GM18499 (cell line): ENCODE measurements around the gene GPR17.

Experiments
- ATAC-seq: cut with Tn5 transposase; IDR thresholded peaks from one replicate; pipeline ENCODE4 v1.9.1; 2021; ENCODE audit warnings: moderate number of reproducible peaks; ENCODE audit not compliant: insufficient read depth, unreplicated experiment

GPR17 gene

DNA sequence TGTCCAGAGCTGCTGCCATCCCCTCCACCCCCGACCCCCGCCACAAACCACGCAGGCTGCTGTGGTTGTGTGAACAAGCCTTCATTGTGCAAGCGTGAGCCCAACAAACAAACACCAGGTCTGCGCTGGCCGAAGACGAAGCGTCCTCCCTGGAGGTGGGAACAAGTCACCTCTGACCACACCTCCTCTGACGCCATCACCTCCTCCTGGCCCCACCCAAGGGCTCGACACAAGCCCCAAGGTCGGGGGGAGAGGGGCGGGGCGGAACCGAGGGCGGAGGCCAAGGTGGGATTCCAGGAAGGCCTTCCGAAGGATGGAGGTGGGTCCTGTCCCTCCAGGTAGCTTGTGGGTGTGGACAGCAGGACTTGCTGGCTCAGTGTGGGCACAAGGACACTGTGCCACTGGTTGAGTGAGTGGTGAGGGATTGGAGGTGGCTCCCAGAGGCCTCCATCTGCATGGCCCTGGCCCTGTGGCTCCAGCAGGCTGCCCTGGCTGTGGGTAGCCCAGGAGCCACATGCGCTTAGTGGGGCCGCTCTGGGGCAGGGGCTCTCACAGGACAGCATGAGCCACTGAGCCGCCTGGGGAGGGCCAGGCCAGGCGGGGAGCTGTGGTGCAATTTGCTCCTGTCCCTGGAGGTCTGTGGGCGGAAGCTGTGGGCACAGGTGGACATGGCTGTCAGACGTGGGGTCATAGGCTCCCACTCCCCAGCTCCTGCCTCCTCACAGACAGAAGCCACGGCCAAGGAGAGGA, 7.4 kb upstream of the GPR17 start:
- ATAC-seq = no peak

DNA sequence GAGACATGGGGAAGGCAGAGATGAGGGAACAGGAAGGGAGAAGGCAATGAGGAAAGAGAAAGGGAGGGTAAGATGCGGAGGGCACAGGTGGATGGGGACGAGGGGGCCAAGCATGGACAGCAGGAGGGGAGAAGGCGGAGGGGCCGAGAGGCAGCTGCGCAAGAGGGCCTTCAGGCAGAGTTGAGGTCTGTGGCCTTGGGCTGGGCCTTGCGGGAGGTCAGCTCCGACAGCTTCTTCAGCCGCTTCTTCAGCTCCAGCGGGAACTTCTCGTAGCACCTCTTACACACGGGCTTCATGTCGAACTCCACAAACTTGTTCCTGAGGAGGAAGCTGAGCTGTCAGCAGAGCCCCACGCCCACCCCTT, 6.9 kb upstream of the GPR17 start:
- no peak for ATAC-seq

DNA sequence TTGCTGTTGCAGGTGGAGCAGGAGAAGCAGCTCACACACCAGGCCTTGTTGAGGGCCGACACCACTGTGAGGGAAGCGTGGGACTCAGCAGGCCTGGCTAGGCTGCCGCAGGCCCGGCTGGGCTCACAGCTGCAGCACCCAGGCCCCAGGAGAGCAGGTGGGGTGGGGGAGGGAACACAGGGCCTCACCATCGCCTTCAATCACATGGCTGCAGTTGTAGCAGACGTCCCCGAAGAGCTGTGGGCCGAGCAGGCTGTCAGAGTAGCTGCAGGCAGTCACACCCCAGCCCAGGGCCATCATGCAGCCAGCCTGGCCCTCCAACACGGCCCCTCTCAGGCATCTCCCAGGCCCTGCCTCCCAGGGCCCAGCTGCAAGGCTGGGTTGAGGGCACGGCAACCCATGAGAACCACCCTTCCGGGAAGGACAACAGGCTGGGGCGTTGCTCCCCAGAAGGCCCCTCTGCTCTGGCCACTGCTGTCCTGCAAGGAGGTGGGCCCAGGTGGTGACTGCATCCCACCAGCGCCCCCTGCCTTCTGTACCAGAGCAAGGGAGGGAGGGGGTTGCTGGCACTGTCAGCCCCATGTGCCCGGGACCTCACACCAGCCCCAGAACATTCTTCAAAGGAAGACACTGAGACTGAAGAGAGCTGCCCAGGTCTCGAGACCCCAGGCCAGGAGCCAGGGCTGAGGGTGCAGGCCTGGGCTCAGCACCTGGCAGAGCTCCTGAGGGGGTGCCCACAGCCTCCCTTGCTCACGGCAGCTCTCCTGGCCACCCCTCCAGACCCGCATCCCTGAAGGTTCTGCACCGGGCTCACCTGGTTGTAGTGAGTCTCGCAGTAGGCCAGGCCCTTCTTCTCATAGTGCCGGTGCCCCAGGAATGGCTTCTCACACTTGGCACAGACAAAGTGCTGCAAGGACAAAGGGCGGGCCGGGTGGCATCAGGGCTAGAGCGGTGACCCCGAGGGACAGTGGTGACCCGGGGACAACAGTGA, 5.6 kb upstream of the GPR17 start:
- no peak for ATAC-seq

DNA sequence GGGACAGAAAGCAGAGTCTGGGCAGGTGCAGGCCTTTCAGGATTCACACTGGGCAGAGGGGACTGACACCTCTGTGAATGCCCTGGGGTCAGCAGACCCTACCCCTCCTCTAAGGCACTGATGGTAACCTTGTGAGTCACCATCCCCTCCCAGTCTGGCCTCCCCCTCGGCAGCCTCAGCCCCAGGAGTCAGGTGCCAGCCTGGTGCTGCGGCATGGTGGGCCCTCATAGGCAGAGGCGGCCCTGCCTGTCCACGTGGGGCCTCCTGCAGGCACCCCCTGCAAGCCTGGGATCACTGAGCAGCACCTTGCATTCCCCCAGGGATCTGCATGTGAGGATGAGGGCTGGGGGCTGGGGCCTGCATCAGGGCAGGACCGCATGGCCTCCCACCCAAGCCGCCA, 4.8 kb upstream of the GPR17 start:
- ATAC-seq = no peak

DNA sequence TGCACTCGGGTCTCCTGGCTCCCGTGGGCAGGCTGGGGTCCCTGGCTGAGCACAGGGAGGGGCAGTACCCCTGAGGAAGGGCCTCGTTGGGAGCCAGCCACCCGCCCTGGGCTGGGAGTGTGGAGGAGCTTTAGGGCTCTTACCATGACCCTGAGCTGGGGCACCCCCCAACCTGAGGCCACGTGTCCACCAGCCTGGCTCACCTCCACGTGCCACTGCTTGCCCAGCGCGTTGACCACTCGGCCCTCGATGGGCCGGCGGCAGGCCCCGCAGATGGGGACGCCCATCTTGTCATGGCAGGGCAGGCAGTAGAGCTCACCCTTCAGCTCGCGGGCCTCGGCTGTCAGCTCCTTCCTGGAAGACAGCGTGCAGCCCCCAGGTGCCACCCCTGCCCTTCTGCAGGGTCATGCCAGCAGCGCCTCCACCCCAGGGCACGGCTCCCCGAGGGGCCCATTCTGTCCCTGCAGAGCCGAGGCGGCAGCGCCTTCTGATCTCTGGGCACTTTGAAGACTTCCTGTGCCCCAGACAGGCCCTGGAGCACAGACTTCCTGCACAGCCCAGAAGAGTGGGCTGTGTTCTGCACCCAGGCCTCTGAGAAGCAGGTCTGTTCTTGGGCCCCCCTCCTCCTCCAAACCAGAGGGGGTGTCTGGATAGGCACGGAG, 4.0 kb upstream of the GPR17 start:
- ATAC-seq = no peak

DNA sequence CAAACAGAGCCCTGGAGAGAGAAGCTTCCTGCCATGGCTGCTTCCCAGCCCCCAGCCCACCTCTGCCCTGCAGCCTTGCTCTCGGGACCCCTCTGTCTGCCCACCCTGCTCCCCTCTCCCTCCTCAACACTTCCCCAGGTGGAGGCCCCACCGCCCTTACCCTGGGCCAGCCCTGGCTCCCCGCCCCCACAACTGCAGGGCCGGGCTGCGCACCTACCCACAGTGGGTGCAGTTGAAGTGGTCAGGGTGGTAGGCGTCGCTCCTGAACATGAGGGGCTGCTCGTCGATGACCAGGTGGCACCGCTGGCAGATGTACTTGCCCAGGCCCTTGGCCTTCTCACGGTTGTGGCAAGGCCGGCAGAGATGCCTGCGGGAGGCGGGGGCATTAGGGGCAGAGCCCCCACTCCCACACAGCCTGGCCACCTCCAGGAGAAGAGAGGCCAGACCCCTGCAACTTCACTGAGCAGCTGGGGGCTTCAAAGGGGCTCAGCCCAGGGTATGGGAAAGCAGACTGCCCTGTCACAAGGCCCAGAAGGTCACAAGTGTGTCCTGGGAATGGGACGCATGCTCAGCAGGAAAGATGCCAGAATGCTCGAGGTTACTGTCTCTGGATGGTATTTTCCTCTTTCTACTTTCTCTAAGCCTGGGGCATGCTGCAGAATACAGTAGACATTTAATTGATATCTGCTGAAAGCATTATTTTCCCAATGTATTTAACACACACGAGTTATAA, 3.1 kb upstream of the GPR17 start:
- no peak for ATAC-seq

DNA sequence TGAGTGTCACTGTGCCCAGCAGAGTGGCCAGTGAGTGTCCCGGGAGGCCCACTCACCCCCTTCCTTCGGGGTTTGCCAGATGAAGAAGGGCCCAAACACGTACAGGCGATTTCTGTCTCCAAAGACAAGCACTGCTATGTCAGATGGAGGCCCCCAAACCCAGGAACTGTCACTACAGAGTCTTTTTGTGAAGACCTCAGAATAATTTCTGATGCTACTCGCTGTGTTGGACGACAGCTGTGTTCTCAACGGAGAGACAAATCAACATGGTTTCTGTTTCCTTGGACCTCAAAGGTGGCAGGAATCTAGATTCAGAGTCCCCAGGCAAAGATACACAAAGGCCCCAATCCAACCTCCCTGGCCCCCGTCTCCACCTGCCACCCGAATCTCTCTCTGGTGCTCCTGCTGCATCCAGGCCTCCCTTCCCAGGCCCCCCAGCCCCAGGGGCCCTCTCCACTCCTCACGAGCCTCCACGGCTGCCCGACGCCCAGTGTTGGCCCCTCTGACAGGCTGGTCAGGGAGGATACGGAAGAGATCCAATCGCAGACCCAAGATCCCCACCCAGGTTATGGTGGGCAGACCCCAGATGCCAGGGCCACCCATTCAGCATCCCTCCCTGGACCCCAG, 2.4 kb upstream of the GPR17 start:
- ATAC-seq = no peak

DNA sequence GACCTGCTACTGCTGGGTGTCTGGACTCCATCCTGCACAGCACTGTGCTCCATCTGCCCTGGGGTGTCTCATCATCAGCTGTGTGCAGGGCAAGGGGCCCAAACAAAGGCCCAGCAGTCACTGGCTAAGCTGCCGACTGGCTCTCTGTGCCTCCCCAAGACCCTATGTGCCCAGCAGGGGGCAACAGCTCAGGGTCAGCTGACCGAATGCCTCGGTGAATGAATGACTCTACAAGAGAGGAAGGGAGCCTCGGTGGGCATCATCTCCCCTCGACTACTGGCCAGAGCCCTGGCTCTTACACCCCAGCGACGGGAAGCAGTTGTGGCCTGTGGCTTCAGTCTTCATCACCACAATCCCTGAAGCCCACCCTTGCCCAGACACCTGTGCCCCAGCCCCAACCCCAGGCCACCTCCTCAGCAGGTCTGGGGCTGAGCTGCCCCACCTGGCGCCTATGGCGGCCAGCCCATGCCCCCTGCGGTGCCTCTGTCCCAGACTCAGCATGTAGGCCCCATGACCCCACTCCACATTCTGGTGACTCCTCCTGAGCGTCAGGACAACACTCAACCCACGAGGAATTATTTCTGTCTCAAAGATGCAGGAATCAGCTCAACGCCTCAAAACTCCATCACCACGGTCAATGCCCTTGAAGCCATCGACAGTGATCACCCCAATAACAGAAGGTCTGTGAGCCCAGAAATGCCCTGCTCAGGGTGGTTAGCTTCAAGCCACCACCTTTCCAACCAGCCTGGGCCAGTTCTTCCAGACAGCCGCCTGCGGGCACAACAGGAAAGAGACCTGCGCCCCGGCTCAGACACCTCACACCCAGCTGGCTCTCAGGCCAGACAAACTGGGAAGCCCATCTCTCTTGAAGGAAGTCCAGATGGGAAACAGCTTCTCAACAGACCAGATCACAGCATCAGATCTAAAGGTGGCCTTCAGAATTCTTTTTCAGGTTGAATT, 1.6 kb upstream of the GPR17 start:
- ATAC-seq = no peak

DNA sequence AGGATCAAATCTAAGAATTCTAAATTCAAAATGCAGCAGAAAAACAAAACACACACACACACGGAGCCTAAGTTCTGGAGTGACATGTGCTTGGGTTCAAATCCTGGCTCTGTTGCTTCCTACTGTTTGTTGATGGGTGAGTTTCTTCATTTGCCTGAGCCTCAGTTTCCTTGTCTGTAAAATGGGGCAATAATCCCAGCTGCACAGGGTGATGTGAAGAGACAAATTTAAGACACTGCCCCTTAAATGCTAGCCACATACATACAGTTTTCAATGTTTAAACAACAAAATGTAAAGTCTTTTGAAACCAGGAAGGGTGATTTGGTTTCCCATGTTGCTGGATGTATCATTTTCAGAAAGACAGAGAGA, 943 bp upstream of the GPR17 start:
- ATAC-seq = no peak

DNA sequence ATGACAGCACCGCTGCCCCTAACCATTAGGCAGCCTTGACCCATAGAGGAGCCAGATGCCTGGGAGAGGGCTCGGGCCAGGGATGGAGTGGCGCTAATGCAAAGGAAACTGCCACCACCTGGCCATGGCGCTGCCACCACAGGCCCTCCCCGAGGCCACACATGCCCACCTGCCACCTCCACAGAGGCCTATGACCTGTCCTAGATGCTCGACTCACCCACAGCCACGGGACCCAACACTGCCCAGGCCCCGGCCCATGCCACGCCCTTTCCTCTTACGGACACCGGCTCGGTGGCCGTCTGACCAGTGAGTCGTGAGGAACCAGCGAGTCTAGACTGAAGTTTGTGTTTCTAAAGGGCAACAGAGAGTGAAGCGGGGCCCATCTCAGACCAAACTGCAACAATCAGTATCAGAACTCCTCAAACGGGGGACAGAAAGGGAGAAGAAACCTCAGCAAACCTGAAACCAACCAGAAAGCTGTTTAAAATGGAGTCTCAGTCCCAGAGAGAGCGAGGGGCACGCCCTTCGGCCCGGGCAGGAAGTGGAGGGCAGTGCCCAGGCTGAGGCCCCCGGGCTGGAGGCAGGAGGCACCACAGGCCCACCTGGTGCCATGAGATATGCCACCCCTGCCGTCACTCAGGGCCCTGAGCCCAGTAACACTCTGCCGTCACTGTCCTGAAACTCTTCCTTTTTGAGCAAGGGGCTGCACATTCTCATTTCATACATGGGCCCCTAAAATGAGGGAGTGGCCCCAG, 711 bp downstream of the GPR17 start:
- ATAC-seq = no peak

DNA sequence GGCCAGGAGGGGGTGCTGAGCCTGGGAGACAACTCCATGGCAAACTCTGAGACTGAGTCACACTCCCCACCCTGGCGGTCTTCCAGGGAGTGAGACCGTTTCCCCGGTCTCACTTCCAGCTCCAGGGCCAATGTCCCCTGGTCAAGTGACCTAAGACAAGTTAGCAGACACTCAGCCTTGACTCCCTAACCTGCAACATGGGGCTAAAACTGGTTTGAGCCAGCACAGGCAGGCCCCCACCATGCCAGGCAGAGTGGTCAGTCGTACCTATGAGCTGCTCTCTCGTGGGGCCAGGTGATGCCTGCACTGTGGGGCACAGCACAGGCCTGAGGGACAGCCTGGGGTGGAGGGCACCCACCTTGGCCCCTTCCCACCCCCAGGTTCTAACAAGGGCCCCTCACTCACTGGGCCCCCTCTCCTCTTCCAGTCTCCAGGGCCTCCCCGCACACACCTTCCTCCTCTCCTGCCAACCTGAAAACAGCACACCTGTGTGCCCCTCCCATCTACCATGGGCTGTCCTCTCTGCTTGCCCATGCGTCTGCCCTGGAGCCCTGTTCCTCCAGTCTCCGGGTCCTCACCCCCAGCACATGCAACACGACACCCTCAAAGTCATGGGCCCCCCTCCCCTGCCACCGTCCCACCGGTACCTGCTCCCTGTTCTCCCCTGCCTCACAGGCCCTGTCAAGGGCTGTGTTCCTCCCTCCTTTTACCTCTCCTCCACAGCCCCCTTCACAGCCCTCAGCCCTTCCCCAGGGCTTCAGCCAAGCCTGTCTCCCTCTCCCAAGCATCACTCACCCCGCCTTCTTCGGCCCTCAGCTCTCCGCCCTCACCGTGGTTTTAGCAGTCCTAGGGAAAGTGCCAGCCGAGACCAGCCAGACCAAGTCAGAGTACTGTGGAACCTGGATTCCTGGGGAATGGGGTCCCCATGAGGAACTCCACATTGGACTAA, 1.6 kb downstream of the GPR17 start:
- no peak for ATAC-seq

DNA sequence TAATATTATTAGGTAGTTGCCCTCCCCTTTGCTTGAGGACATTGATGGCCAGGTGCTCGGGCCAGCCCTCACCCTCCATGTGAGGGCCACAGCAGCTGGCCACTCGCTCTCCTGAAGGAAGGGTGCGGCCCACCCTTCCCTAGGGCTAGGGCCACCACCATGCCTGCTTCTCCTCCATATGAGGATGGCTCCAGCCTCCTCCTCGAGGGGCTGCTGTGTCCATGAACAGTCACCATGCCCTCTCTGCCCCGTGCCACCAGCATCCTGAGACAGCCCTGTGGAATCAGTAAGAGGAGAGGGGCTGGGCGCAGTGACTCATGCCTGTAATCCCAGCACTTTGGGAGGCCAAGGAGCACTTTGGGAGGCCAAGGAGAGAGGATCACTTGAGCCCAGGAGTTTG, 2.4 kb downstream of the GPR17 start:
- ATAC-seq = no peak

DNA sequence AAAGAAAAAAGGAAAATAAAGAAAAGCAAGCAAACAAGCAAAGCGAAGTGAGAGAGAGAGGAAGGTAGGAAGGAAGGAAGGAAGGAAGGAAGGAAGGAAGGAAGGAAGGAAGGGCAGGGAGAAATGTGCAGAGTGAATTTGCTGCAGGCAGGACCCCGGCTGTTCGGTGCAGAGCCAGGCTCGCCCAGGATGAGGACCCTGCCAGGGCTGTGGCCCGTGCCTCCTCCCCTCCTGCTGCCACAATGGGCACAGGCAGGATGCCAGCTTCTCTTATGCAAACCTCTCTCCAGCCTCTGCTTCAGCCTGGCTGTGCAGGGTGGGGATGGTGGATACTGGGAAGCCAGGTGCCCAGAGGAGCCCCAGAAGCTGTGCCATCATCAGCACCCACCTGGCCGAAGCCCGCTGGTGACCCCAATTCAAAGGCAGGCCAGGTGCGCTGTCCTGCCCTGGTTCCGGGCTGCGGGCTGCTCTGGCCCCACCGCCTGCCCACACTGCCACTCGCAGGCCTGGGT, 3.2 kb downstream of the GPR17 start:
- no peak for ATAC-seq

DNA sequence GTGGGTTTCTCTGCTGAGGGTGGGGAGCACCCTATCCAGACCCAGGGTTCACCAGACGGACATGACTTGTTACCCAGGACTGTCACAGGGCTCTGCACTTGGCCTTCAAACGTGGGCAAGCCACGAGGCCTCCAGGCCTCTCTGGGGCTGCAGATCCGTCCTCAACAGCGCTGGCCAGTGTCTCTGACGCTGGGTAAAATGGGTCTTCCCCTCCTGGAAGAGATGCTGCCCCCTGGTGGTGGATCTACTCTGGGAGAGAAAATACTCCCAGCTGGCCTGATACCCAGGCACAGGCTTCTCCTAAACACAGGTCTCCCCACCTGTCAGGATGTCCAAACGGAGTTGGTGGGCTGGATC, 3.7 kb downstream of the GPR17 start:
- ATAC-seq = no peak

DNA sequence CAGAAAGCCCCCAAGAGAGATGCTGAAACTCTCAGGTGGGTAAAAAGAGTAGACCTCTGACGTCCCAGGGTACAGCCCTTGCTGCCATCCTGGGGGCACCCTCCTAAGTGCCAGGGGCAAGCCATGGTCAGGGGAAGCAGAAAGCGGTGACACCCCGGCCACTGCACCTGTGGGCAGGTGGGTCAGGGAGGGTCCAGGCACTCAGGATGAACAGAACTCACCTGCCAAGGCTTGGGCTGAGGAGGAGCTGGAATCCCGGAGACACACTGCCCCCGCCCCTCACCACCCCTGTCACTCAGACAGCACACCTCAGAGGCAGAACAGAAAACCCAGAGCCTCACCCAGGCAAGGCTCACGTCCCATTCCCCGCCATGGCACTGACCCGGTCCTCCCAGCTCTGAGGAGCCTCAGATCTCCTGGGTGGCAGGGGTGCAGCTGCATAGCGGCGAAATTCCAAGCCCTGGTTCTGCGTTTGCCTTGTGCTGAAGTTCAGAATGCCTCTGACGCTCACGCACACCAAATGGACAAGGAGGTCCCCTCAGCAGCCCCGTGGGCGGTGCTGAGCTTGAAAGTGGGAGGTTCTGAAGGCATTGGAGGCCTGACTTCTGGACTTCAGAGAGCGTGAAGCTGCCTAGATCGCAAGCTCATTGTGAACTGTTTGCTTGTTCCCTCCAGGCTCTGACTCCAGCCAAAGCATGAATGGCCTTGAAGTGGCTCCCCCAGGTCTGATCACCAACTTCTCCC, 4.3 kb downstream of the GPR17 start:
- ATAC-seq = no peak

DNA sequence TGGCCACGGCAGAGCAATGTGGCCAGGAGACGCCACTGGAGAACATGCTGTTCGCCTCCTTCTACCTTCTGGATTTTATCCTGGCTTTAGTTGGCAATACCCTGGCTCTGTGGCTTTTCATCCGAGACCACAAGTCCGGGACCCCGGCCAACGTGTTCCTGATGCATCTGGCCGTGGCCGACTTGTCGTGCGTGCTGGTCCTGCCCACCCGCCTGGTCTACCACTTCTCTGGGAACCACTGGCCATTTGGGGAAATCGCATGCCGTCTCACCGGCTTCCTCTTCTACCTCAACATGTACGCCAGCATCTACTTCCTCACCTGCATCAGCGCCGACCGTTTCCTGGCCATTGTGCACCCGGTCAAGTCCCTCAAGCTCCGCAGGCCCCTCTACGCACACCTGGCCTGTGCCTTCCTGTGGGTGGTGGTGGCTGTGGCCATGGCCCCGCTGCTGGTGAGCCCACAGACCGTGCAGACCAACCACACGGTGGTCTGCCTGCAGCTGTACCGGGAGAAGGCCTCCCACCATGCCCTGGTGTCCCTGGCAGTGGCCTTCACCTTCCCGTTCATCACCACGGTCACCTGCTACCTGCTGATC, 4.9 kb downstream of the GPR17 start:
- no peak for ATAC-seq
